Karpas-422 (cell line): Measurements from ENCODE around the gene DOC2B. TPM values are rescaled to one million over a fixed set of nuclear protein-coding genes. Genes with fewer than 3 reads are reported as not detected.

Experiments
- DNase-seq: peaks from one replicate; pipeline ENCODE4 v3.0.0-alpha.2; 2015
- H2AFZ ChIP-seq: fragments of 200-600 bp; sonication (generic); 2 replicates; pipeline ENCODE4 v1.6.1; 2014; ENCODE audit warnings: antibody characterized with exemption, low read length, mixed read lengths
- H3K27ac ChIP-seq: fragments of 200-600 bp; sonication (generic); 2 replicates; pipeline ENCODE4 v1.5.1; 2014; ENCODE audit warnings: mild to moderate bottlenecking, low read length, moderate library complexity
- H3K27me3 ChIP-seq: fragments of 200-600 bp; sonication (generic); 2 replicates; pipeline ENCODE4 v1.6.1; 2014; ENCODE audit warnings: low read length, mixed read lengths
- H3K36me3 ChIP-seq: fragments of 200-600 bp; sonication (generic); 2 replicates; pipeline ENCODE4 v1.6.1; 2014; ENCODE audit warnings: low read length, mixed read lengths; ENCODE audit not compliant: insufficient read depth
- H3K4me1 ChIP-seq: fragments of 200-600 bp; sonication (generic); 2 replicates; pipeline ENCODE4 v1.6.1; 2014; ENCODE audit warnings: mild to moderate bottlenecking, low read length, mixed read lengths
- H3K4me2 ChIP-seq: fragments of 200-600 bp; sonication (generic); 2 replicates; pipeline ENCODE4 v1.6.1; 2014; ENCODE audit warnings: low read length, low read depth, mild to moderate bottlenecking; ENCODE audit not compliant: poor library complexity, severe bottlenecking
- H3K4me3 ChIP-seq: fragments of 200-600 bp; sonication (generic); 2 replicates; pipeline ENCODE4 v1.5.1; 2014; ENCODE audit warnings: mild to moderate bottlenecking, antibody characterized with exemption, low read length, mixed read lengths
- H3K79me2 ChIP-seq: fragments of 200-600 bp; sonication (generic); 2 replicates; pipeline ENCODE4 v1.6.1; 2014; ENCODE audit warnings: mild to moderate bottlenecking, low read length, mixed read lengths
- H3K9ac ChIP-seq: fragments of 200-600 bp; sonication (generic); 2 replicates; pipeline ENCODE4 v1.6.0; 2014; ENCODE audit warnings: low read length
- H3K9me2 ChIP-seq: fragments of 200-600 bp; sonication (generic), shearing (Covaris generic); replicated peaks from 2 replicates; pipeline ENCODE4 v1.6.0; 2014; ENCODE audit warnings: mild to moderate bottlenecking, low read length, moderate library complexity; ENCODE audit not compliant: insufficient read depth
- H3K9me3 ChIP-seq: fragments of 300-700, 200-600 bp; sonication (generic); 2 replicates; pipeline ENCODE4 v1.6.1; 2014; ENCODE audit warnings: low read length, mixed read lengths
- H4K20me1 ChIP-seq: fragments of 200-600 bp; sonication (generic); 2 replicates; pipeline ENCODE4 v1.6.1; 2014; ENCODE audit warnings: mild to moderate bottlenecking, antibody characterized with exemption, low read length, low read depth; ENCODE audit not compliant: insufficient read depth
- total RNA-seq: library from RNA; depleted of rRNA; stranded (reverse); fragments of >200 nt; shearing (Covaris generic); gene quantifications from 2 replicates; pipeline ENCODE4 v1.2.3, GENCODE V29; 2014; ENCODE audit warnings: low replicate concordance

DOC2B gene
- total RNA-seq, 1 experiment from 2014 or later: not detected

DNA sequence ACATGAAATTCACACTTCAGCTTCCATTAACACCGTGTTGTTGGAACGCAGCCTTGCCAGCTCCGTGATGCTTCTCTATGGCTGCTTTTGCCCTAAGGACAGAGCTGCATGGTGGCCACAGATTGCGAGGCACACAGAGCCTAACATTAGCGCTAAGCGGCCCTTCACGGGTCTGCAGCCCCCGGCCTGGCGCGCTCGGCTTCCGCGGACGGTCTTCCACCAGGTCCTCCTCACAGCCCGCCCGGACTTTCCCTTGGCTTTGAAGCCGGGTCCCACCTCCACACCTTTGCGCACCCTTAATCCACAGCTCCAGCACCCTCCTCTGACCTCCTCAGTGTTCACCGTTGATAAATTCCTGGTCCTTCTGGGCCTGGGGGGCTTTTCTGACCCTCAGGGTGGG, 24.5 kb downstream of the DOC2B start:
- no peak overlapping the region for H3K9ac ChIP-seq
- H2AFZ ChIP-seq: no peak overlapping the region
- H3K9me2 ChIP-seq: no peaks in the 10 kb centered on the region
- H3K36me3 ChIP-seq: no peaks in the 10 kb centered on the region
- no peaks in the 10 kb centered on the region for H3K9me3 ChIP-seq
- DNase-seq: no peak
- no peak overlapping the region for H3K4me2 ChIP-seq
- no peaks in the 10 kb centered on the region for H3K79me2 ChIP-seq
- H4K20me1 ChIP-seq: no peaks in the 10 kb centered on the region
- no peak overlapping the region for H3K27ac ChIP-seq
- H3K27me3 ChIP-seq: no peaks in the 10 kb centered on the region
- no peaks in the 10 kb centered on the region for H3K4me1 ChIP-seq
- no peak overlapping the region for H3K4me3 ChIP-seq

DNA sequence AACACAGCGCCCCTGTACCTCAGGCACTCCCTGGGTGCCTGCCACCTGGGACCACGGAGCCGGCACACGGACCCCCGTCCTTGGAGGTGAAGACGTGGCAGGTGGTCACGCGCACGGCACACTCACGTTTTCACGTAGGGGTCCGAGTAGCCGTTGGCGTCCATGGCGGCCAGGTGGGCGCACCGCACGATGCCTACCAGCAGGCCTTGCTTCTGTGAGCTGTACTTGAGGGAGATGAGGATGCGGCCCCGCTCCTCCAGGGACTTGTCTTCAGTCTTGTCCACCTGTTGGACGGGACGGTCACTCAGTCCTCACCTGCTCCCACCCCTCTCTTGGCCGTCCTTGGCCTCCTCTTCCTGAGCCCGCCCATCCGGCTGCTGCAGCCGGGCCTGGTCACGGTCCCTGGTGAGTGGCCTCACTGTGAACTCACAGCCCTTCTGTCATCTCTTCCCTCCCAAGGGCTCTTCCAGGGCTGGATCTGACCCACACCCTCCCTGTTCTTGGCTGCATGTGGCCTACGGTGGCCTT, 25.3 kb downstream of the DOC2B start:
- no peak overlapping the region for H3K4me3 ChIP-seq
- H3K4me1 ChIP-seq: no peaks in the 10 kb centered on the region
- no peak overlapping the region for H3K27ac ChIP-seq
- no peak overlapping the region for H3K4me2 ChIP-seq
- no peak for DNase-seq
- H3K9me3 ChIP-seq: no peaks in the 10 kb centered on the region
- no peak overlapping the region for H2AFZ ChIP-seq
- H4K20me1 ChIP-seq: no peaks in the 10 kb centered on the region
- no peak overlapping the region for H3K9ac ChIP-seq
- no peaks in the 10 kb centered on the region for H3K79me2 ChIP-seq
- no peaks in the 10 kb centered on the region for H3K27me3 ChIP-seq
- H3K9me2 ChIP-seq: no peaks in the 10 kb centered on the region
- H3K36me3 ChIP-seq: no peaks in the 10 kb centered on the region

GRCh38 chr17:155576-155975, 25.9 kb downstream of the DOC2B start:
- Histone ChIP-seq H3K4me3 (no peak overlapping the region), H3K27me3 (no peaks in the 10 kb centered on the region), H3K79me2 (no peaks in the 10 kb centered on the region), H3K27ac (no peak overlapping the region), H2AFZ (no peak overlapping the region), H3K9me2 (no peaks in the 10 kb centered on the region), H4K20me1 (no peaks in the 10 kb centered on the region), H3K4me1 (no peaks in the 10 kb centered on the region), H3K4me2 (no peak overlapping the region), H3K9ac (no peak overlapping the region), H3K9me3 (no peaks in the 10 kb centered on the region), H3K36me3 (no peaks in the 10 kb centered on the region)
- DNase-seq: no peak

DNA sequence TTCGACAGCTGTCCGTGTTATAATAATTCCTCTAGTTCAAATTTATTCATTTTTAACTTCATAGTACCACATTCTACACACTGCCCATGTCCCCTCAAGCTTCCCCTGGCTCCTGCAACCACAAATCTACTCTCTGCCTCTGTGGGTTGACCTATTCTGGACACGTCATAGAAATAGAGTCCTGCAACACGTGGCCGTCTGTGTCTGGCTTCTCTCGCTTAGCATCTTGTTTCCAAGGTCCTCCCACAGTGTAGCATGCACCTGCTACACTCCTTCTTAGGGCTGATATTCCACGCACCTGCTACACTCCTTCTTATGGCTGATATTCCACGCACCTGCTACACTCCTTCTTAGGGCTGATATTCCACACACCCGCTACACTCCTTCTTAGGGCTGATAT, 27.6 kb downstream of the DOC2B start:
- no peak overlapping the region for H3K9ac ChIP-seq
- DNase-seq: no peak
- H3K36me3 ChIP-seq: no peaks in the 10 kb centered on the region
- H3K9me2 ChIP-seq: no peaks in the 10 kb centered on the region
- no peak overlapping the region for H3K27ac ChIP-seq
- H4K20me1 ChIP-seq: no peaks in the 10 kb centered on the region
- no peaks in the 10 kb centered on the region for H3K79me2 ChIP-seq
- no peaks in the 10 kb centered on the region for H3K27me3 ChIP-seq
- no peak overlapping the region for H2AFZ ChIP-seq
- H3K4me3 ChIP-seq: no peak overlapping the region
- H3K4me1 ChIP-seq: no peaks in the 10 kb centered on the region
- no peak overlapping the region for H3K4me2 ChIP-seq
- no peaks in the 10 kb centered on the region for H3K9me3 ChIP-seq

DNA sequence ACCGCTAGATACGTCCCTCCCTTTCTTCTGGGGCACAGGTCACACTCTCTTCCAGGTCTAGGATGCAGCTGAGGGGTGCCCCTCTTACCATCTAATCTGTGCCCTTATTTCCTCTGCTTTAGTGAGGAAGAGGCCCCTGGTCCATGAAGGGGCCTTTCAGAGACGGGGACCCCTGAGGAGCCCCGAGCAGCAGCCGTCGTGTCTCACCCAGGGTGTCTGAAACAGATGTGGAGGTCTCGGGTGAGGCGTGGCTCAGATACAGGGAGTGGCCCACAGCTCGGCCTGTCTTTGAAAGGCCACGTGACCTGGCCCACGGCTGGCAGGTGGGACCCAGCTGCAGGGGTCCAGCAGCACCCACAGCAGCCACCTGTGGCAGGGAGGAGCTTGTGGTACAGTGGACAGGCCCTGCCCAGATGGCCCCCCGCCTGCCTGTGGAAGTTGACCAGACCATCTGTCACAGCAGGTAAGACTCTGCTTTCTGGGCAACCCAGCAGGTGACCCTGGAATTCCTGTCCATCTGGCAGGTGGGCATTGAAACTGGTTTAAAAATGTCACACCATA, 28.5 kb downstream of the DOC2B start:
- Histone ChIP-seq H3K9ac (no peak overlapping the region), H3K27ac (no peak overlapping the region), H3K36me3 (no peaks in the 10 kb centered on the region), H3K79me2 (no peaks in the 10 kb centered on the region), H3K4me2 (no peak overlapping the region), H3K27me3 (no peaks in the 10 kb centered on the region), H3K4me1 (no peaks in the 10 kb centered on the region), H2AFZ (no peak overlapping the region), H3K9me3 (no peaks in the 10 kb centered on the region), H3K4me3 (no peak overlapping the region), H4K20me1 (no peaks in the 10 kb centered on the region), H3K9me2 (no peaks in the 10 kb centered on the region)
- DNase-seq: no peak

- H3K79me2 ChIP-seq: no peaks in the 10 kb centered on the region
- no peak overlapping the region for H3K9ac ChIP-seq
- no peaks in the 10 kb centered on the region for H3K9me3 ChIP-seq
- H2AFZ ChIP-seq: no peak overlapping the region
- H3K36me3 ChIP-seq: no peaks in the 10 kb centered on the region
- no peaks in the 10 kb centered on the region for H3K4me1 ChIP-seq
- no peaks in the 10 kb centered on the region for H4K20me1 ChIP-seq
- no peaks in the 10 kb centered on the region for H3K27me3 ChIP-seq
- H3K27ac ChIP-seq: no peak overlapping the region
- no peak overlapping the region for H3K4me2 ChIP-seq
- H3K9me2 ChIP-seq: no peaks in the 10 kb centered on the region
- H3K4me3 ChIP-seq: no peak overlapping the region
- no peak for DNase-seq
These were observed 29.3 kb downstream of the DOC2B start for GRCh38 chr17:151886-152859.

- Histone ChIP-seq H4K20me1 (no peaks in the 10 kb centered on the region), H3K79me2 (no peaks in the 10 kb centered on the region), H3K27ac (no peak overlapping the region), H2AFZ (no peak overlapping the region), H3K4me1 (no peaks in the 10 kb centered on the region), H3K36me3 (no peaks in the 10 kb centered on the region), H3K9me3 (no peaks in the 10 kb centered on the region), H3K27me3 (no peaks in the 10 kb centered on the region), H3K9ac (no peak overlapping the region), H3K9me2 (no peaks in the 10 kb centered on the region), H3K4me3 (no peak overlapping the region), H3K4me2 (no peak overlapping the region)
- DNase-seq: no peak
These were observed 30.4 kb downstream of the DOC2B start for GRCh38 chr17:151004-151403.

DNA sequence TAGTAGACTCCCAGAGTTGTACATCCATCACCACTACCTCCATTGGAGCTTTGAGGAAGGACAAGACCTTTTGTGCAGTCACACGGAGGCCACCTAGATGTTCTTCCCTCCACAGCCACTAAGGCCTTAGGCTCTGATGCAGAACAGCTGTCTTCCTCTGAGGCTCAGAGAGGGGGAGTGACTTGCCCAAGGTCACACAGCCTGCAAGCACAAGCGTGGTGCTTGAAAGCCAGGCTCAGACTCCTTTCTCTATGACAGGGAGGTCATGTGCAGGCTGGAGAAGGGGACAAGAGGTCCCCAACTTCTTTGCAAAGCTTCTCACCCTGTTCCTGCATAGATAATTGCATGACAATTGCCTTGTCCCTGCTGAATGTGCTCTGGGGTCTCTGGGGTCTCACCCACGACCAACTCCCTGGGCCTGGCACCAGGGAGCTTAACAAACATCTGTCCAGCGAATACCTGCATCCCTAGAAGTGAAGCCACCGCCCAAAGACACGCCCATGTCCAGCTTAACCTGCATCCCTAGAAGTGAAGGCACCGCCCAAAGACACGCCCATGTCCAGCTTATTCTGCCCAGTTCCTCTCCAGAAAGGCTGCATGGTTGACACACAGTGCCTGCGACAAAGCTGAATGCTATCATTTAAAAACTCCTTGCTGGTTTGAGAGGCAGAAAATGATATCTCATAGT, 31.4 kb downstream of the DOC2B start:
- no peak for DNase-seq

More for the DNA sequence above, 31.4 kb downstream of the DOC2B start:
- no peaks in the 10 kb centered on the region for H3K27me3 ChIP-seq
- no peak overlapping the region for H3K9ac ChIP-seq
- H3K9me3 ChIP-seq: no peaks in the 10 kb centered on the region
- no peak overlapping the region for H3K4me2 ChIP-seq
- no peaks in the 10 kb centered on the region for H4K20me1 ChIP-seq
- no peaks in the 10 kb centered on the region for H3K36me3 ChIP-seq
- no peak overlapping the region for H3K4me3 ChIP-seq
- H3K4me1 ChIP-seq: no peaks in the 10 kb centered on the region
- H2AFZ ChIP-seq: no peak overlapping the region
- H3K27ac ChIP-seq: no peak overlapping the region
- no peaks in the 10 kb centered on the region for H3K79me2 ChIP-seq
- H3K9me2 ChIP-seq: no peaks in the 10 kb centered on the region
